Activated CD4-positive, alpha-beta T cell treated with anti-CD3 and anti-CD28 coated beads, Interleukin-2, amount 50 U/mL, for 4 hours (primary cell): ENCODE data around the gene KCNJ6.

Source experiments
- DNase-seq, 2 experiments: peaks; one replicate each; pipeline ENCODE4 v3.0.0-alpha.2; 2020

KCNJ6 gene

GRCh38 chr21:37562920-37563640 is 353.2 kb downstream of the KCNJ6 start:
- DNase-seq, result no peak

GRCh38 chr21:37561941-37562919 is 354.0 kb downstream of the KCNJ6 start:
- no peak for DNase-seq

- no peak for DNase-seq
These were observed 354.8 kb downstream of the KCNJ6 start for GRCh38 chr21:37561506-37561905.

GRCh38 chr21:37560385-37560784 is 355.9 kb downstream of the KCNJ6 start:
- DNase-seq, result no peak

GRCh38 chr21:37558676-37559211 is 357.5 kb downstream of the KCNJ6 start:
- DNase-seq, result no peak
